ENCODE measurements around the gene FCGR3B.
"Not testable (repeated sequence)": the region's sequence is repeated elsewhere in the genome, so short reads cannot be mapped to it uniquely, and the experiment has no call there.

The FCGR3B gene

GRCh38 chr1:161638251-161638993 lies 7.4 kb upstream of the FCGR3B start:
- not testable (repeated sequence) for DNase-seq

GRCh38 chr1:161636976-161637375 lies 6.0 kb upstream of the FCGR3B start:
- not testable (repeated sequence) for DNase-seq

GRCh38 chr1:161636189-161636782 lies 5.3 kb upstream of the FCGR3B start:
- DNase-seq, result not testable (repeated sequence)

- not testable (repeated sequence) for DNase-seq
Observed at GRCh38 chr1:161634993-161635392, 4.0 kb upstream of the FCGR3B start.

- DNase-seq, result not testable (repeated sequence)
Observed at GRCh38 chr1:161630128-161630742, 741 bp downstream of the FCGR3B start.

- not testable (repeated sequence) for DNase-seq
Observed at GRCh38 chr1:161626445-161627146, 4.4 kb downstream of the FCGR3B start.

GRCh38 chr1:161624605-161625004 lies 6.4 kb downstream of the FCGR3B start:
- not testable (repeated sequence) for DNase-seq

GRCh38 chr1:161623401-161624051 lies 7.5 kb downstream of the FCGR3B start:
- not testable (repeated sequence) for DNase-seq

GRCh38 chr1:161622054-161622453 lies 8.9 kb downstream of the FCGR3B start:
- DNase-seq, result peak in 1 of 2 experiments; percentile 8

GRCh38 chr1:161621181-161622000 lies 9.6 kb downstream of the FCGR3B start:
- DNase-seq, result peak; percentile 92 to 94

- DNase-seq, result not testable (repeated sequence)
Observed at GRCh38 chr1:161620399-161620798, 10.6 kb downstream of the FCGR3B start.

GRCh38 chr1:161618517-161618916 lies 12.5 kb downstream of the FCGR3B start:
- not testable (repeated sequence) for DNase-seq

- DNase-seq, result not testable (repeated sequence)
Observed at GRCh38 chr1:161616417-161616816, 14.6 kb downstream of the FCGR3B start.

- DNase-seq, result not testable (repeated sequence)
Observed at GRCh38 chr1:161613142-161613514, 17.8 kb downstream of the FCGR3B start.

GRCh38 chr1:161612322-161613141 lies 18.4 kb downstream of the FCGR3B start:
- peak; percentile 88 to 93 for DNase-seq

- DNase-seq, result peak; percentile 42 to 49
Observed at GRCh38 chr1:161611866-161612321, 19.1 kb downstream of the FCGR3B start.

GRCh38 chr1:161610198-161610597 lies 20.8 kb downstream of the FCGR3B start:
- DNase-seq, result not testable (repeated sequence)

- not testable (repeated sequence) for DNase-seq
Observed at GRCh38 chr1:161606541-161607336, 24.2 kb downstream of the FCGR3B start.

- peak in 1 of 2 experiments; percentile 33 for DNase-seq
Observed at GRCh38 chr1:161605762-161606540, 25.0 kb downstream of the FCGR3B start.
